MCF 10A (cell line): ENCODE results near the gene TMEM168. TPM values are rescaled to one million over a fixed set of nuclear protein-coding genes. Genes with fewer than 3 reads are reported as not detected.

Source experiments
- BruUV-seq: library from RNA; stranded (reverse); fragments of 400-500 nt; replicated peaks from 2 replicates; lab custom pipeline; 2021; lab: Mats Ljungman, UMichigan
- CTCF ChIA-PET: fragments of 300-600 bp; sonication (Branson Sonifier 250); formaldehyde crosslinking; extraction: SDS; loops from one replicate; lab custom pipeline; 2021; ENCODE audit warnings: antibody characterized with exemption, inconsistent platforms; lab: Yijun Ruan, JAX
- POLR2A ChIA-PET: fragments of 300-600, 350-650 bp; sonication (Branson Sonifier 250); formaldehyde crosslinking; extraction: SDS; loops from one replicate; lab custom pipeline; 2020; ENCODE audit warnings: antibody characterized with exemption, inconsistent platforms; lab: Yijun Ruan, JAX
- DNase-seq: peaks from one replicate; pipeline ENCODE4 v3.0.0-alpha.2; 2018; ENCODE audit not compliant: unreplicated experiment
- H3K27ac Mint-ChIP-seq: one replicate; pipeline ENCODE4 v1.8.0; 2022; ENCODE audit warnings: mild to moderate bottlenecking, low read depth, mixed read lengths; ENCODE audit not compliant: unreplicated experiment
- H3K27me3 Mint-ChIP-seq: one replicate; pipeline ENCODE4 v1.8.0; 2022; ENCODE audit warnings: mixed read lengths; ENCODE audit not compliant: insufficient read depth, unreplicated experiment
- H3K36me3 Mint-ChIP-seq: one replicate; pipeline ENCODE4 v1.8.0; 2022; ENCODE audit warnings: mild to moderate bottlenecking, moderate library complexity, mixed read lengths; ENCODE audit not compliant: insufficient read depth, unreplicated experiment
- H3K4me1 Mint-ChIP-seq: one replicate; pipeline ENCODE4 v1.8.0; 2022; ENCODE audit warnings: mixed read lengths; ENCODE audit not compliant: insufficient read depth, unreplicated experiment
- H3K4me3 Mint-ChIP-seq: one replicate; pipeline ENCODE4 v1.8.0; 2022; ENCODE audit warnings: mild to moderate bottlenecking, moderate library complexity, mixed read lengths; ENCODE audit not compliant: unreplicated experiment
- H3K9me3 Mint-ChIP-seq: one replicate; pipeline ENCODE4 v1.8.0; 2022; ENCODE audit warnings: mixed read lengths; ENCODE audit not compliant: unreplicated experiment
- intact Hi-C: fragments of 100-400 bp; cut with micrococcal nuclease; formaldehyde crosslinking; loops from 2 replicates; pipeline ENCODE4 v1.14.1; 2022
- total RNA-seq: library from RNA; stranded (reverse); gene quantifications from 2 replicates; pipeline ENCODE4 v1.2.3, GENCODE V29; 2022
- TF ChIP-seq, protein P1 (sequence below): fragments of 200-600 bp; IDR thresholded peaks from one replicate; pipeline ENCODE4 v1.8.0; 2022; ENCODE audit warnings: antibody characterized with exemption, mild to moderate bottlenecking; ENCODE audit not compliant: unreplicated experiment

The TMEM168 gene
- total RNA-seq, 1 experiment from 2014 or later, result 32.5 TPM

GRCh38 chr7:112792441-112792840 lies 2.2 kb upstream of the TMEM168 start:
- POLR2A ChIA-PET, result no interaction called here
- Mint-ChIP-seq H3K27ac (no peak overlapping the region), H3K36me3 (peaks cover 11% of the 10 kb centered on the region), H3K4me3 (no peak overlapping the region), H3K9me3 (no peaks in the 10 kb centered on the region), H3K4me1 (peaks cover 26% of the 10 kb centered on the region), H3K27me3 (no peaks in the 10 kb centered on the region)
- no TSS peak for BruUV-seq
- CTCF ChIA-PET, result no interaction called here
- intact Hi-C loops, result no loop called here
- TF ChIP-seq, protein P1, sequence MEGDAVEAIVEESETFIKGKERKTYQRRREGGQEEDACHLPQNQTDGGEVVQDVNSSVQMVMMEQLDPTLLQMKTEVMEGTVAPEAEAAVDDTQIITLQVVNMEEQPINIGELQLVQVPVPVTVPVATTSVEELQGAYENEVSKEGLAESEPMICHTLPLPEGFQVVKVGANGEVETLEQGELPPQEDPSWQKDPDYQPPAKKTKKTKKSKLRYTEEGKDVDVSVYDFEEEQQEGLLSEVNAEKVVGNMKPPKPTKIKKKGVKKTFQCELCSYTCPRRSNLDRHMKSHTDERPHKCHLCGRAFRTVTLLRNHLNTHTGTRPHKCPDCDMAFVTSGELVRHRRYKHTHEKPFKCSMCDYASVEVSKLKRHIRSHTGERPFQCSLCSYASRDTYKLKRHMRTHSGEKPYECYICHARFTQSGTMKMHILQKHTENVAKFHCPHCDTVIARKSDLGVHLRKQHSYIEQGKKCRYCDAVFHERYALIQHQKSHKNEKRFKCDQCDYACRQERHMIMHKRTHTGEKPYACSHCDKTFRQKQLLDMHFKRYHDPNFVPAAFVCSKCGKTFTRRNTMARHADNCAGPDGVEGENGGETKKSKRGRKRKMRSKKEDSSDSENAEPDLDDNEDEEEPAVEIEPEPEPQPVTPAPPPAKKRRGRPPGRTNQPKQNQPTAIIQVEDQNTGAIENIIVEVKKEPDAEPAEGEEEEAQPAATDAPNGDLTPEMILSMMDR, result no peak
- no peak for DNase-seq

GRCh38 chr7:112791465-112792168 lies 1.4 kb upstream of the TMEM168 start:
- no TSS peak for BruUV-seq
- Mint-ChIP-seq H3K9me3 (no peaks in the 10 kb centered on the region), H3K4me1 (peaks cover 31% of the 10 kb centered on the region), H3K27ac (no peak overlapping the region), H3K4me3 (peak overlapping the region; percentile 4), H3K27me3 (no peaks in the 10 kb centered on the region), H3K36me3 (peaks cover 11% of the 10 kb centered on the region)
- DNase-seq, result no peak
- ChIA-PET POLR2A (interaction anchor here (1.2 to 6.8 kb wide), 3 partner anchors 16 to 54 kb away, joined by 3 to 165 read pairs (median 6); no protein-coding TSS in a partner anchor), CTCF (interaction anchor here (0.6 to 1.2 kb wide), 2 partner anchors 14 to 112 kb away, joined by 3 read pairs; no protein-coding TSS in a partner anchor)
- TF ChIP-seq, protein P1, result no peak
- intact Hi-C loops, result loop anchor here (2.0 kb wide), 1 partner anchor 21 kb away; no protein-coding TSS in a partner anchor

GRCh38 chr7:112790586-112791003 lies 402 bp upstream of the TMEM168 start:
- TF ChIP-seq, protein P1, result no peak
- CTCF ChIA-PET, result interaction anchor here (0.9 to 1.2 kb wide), 2 partner anchors 9 to 111 kb away, joined by 3 read pairs; no protein-coding TSS in a partner anchor
- no peak for DNase-seq
- POLR2A ChIA-PET, result interaction anchor here (0.8 to 6.8 kb wide), 14 partner anchors 8 to 339 kb away, joined by 3 to 165 read pairs (median 6); partner anchors contain the start of gene IFRD1
- no TSS peak for BruUV-seq
- intact Hi-C loops, result loop anchor here (2.0 kb wide), 1 partner anchor 20 kb away; no protein-coding TSS in a partner anchor
- H3K4me1 Mint-ChIP-seq, result peaks cover 33% of the 10 kb centered on the region
- peaks cover 11% of the 10 kb centered on the region for H3K36me3 Mint-ChIP-seq
- H3K4me3 Mint-ChIP-seq, result peak overlapping the region; percentile 83
- H3K27ac Mint-ChIP-seq, result peak overlapping the region; percentile 83
- H3K27me3 Mint-ChIP-seq, result no peaks in the 10 kb centered on the region
- no peaks in the 10 kb centered on the region for H3K9me3 Mint-ChIP-seq

DNA sequence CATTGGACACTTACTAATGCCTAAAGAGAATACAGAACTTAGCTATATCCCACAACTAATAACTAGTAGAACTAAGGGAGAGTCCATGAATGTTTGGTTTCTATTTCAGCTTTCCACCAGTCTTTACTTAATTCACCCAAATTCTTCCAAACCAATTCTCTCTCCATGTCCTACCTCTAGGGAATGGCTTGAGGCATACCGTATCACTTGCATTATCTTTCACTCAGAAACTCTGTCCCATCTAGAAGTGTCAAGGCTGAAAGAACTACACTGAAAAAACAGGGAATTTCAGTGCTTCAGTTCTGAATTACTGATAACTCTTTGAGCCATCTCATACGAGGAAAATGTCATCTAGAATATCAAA lies 758 bp downstream of the TMEM168 start:
- Mint-ChIP-seq H3K27me3 (no peaks in the 10 kb centered on the region), H3K36me3 (peaks cover 11% of the 10 kb centered on the region), H3K9me3 (no peaks in the 10 kb centered on the region), H3K27ac (peak overlapping the region; percentile 83), H3K4me3 (peak overlapping the region; percentile 83), H3K4me1 (peaks cover 33% of the 10 kb centered on the region)
- POLR2A ChIA-PET, result interaction anchor here (0.5 to 6.8 kb wide), 27 partner anchors 8 to 338 kb away, joined by 3 to 165 read pairs (median 4); partner anchors contain the start of genes IFRD1 and LSMEM1
- CTCF ChIA-PET, result interaction anchor here (1.0 kb wide), 1 partner anchor 240 kb away, joined by 4 read pairs; no protein-coding TSS in a partner anchor
- BruUV-seq, result no TSS peak
- TF ChIP-seq, protein P1, result no peak
- intact Hi-C loops, result no loop called here
- no peak for DNase-seq
